Uterus (tissue), 2 donors: ENCODE results near the gene HOTAIR.

Experiments
- POLR2A ChIP-seq, 2 donors: fragments of 450-650 bp; IDR thresholded peaks; one replicate each; pipeline ENCODE4 v1.6.1; 2016; ENCODE audit warnings: antibody characterized with exemption in 2 of 2, mild to moderate bottlenecking in 1 of 2, moderate library complexity in 1 of 2
- TF ChIP-seq, protein P1 (sequence below), 4 experiments: fragments of 200-600 bp in 2 of 4; fragments of 450-650 bp in 2 of 4; sonication (generic) in 2 of 4; IDR thresholded peaks; one replicate each; pipeline ENCODE4 v1.5.1; 2016 to 2019; ENCODE audit warnings: antibody characterized with exemption in 4 of 4, mild to moderate bottlenecking in 2 of 4, moderate library complexity in 1 of 4

DNA sequence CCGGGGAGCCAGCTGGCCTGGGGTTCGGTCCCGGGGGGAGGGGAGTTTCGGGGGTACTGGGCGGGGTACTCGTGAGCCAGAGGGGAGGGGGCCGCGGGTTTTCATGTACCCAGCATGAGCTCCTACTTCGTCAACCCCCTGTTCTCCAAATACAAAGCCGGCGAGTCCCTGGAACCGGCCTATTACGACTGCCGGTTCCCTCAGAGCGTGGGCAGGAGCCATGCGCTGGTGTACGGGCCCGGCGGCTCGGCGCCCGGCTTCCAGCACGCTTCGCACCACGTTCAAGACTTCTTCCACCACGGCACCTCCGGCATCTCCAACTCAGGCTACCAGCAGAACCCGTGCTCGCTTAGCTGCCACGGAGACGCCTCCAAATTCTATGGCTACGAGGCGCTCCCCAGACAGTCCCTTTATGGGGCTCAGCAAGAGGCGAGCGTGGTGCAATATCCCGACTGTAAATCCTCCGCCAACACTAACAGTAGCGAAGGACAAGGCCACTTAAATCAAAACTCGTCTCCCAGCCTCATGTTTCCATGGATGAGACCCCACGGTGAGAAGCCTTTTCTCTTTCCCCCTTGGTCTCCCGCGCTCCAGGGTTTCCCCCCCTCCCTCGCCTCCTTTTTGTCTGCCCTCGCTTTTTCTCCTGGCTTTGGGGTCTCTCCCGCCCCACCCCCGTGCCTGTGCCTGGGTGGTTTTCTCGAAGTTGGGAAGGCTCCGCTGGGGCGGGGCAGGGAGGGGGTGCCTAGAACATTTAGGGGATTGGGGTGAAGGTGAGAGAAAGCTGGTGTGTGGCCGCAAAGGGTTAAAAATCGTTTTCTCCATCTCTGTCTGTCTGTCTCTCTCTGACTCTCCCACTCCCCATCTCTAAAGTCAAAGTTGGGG is 34.7 kb upstream of the HOTAIR start:
- TF ChIP-seq, protein P1, sequence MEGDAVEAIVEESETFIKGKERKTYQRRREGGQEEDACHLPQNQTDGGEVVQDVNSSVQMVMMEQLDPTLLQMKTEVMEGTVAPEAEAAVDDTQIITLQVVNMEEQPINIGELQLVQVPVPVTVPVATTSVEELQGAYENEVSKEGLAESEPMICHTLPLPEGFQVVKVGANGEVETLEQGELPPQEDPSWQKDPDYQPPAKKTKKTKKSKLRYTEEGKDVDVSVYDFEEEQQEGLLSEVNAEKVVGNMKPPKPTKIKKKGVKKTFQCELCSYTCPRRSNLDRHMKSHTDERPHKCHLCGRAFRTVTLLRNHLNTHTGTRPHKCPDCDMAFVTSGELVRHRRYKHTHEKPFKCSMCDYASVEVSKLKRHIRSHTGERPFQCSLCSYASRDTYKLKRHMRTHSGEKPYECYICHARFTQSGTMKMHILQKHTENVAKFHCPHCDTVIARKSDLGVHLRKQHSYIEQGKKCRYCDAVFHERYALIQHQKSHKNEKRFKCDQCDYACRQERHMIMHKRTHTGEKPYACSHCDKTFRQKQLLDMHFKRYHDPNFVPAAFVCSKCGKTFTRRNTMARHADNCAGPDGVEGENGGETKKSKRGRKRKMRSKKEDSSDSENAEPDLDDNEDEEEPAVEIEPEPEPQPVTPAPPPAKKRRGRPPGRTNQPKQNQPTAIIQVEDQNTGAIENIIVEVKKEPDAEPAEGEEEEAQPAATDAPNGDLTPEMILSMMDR (IDR thresholded peaks at IDR 0.05): no peak
- TF ChIP-seq POLR2A (IDR thresholded peaks at IDR 0.05): no peak
